Measurements from ENCODE around the gene LAIR1.

The LAIR1 gene

GRCh38 chr19:54310543-54310942 is 54.2 kb downstream of the LAIR1 start:
- Histone ChIP-seq H3K4me1 (ENCODE audit: insufficient read depth, low read length, severe bottlenecking) (no peaks in the 10 kb centered on the region), H3K9me3 (ENCODE audit: low read length) (no peaks in the 10 kb centered on the region), H3K27ac (ENCODE audit: low read depth, low read length, poor library complexity, severe bottlenecking) (no peak overlapping the region), H3K27me3 (ENCODE audit: insufficient read depth, low read length) (no peaks in the 10 kb centered on the region), H3F3A (ENCODE audit: insufficient read depth, low read length) (no peaks in the 10 kb centered on the region), H3K9ac (ENCODE audit: low read length) (no peak overlapping the region), H3K4me3 (ENCODE audit: low read depth, low read length, poor library complexity, severe bottlenecking) (no peak overlapping the region), H3K9me2 (ENCODE audit: low read depth, low read length) (no peaks in the 10 kb centered on the region), H3K4me2 (ENCODE audit: low read length) (no peak overlapping the region), H3K36me3 (ENCODE audit: insufficient read depth, low read length) (no peaks in the 10 kb centered on the region), H3K79me2 (ENCODE audit: insufficient read depth, low read length) (no peaks in the 10 kb centered on the region), H2AFZ (ENCODE audit: low read length) (no peak overlapping the region), H4K20me1 (ENCODE audit: insufficient read depth, low read length) (no peaks in the 10 kb centered on the region)
- TF ChIP-seq CTCF (IDR thresholded peaks at IDR 0.05; ENCODE audit: low read length) (no peak), EZH2 (IDR thresholded peaks at IDR 0.05; ENCODE audit: borderline replicate concordance, low read length) (no peak)

GRCh38 chr19:54309811-54310210 is 54.9 kb downstream of the LAIR1 start:
- H3K9me3 ChIP-seq (ENCODE audit: low read length), result no peaks in the 10 kb centered on the region
- H3K9ac ChIP-seq (ENCODE audit: low read length), result no peak overlapping the region
- H2AFZ ChIP-seq (ENCODE audit: low read length), result no peak overlapping the region
- H3K79me2 ChIP-seq (ENCODE audit: insufficient read depth, low read length), result no peaks in the 10 kb centered on the region
- no peaks in the 10 kb centered on the region for H3F3A ChIP-seq (ENCODE audit: insufficient read depth, low read length)
- H3K36me3 ChIP-seq (ENCODE audit: insufficient read depth, low read length), result no peaks in the 10 kb centered on the region
- H3K9me2 ChIP-seq (ENCODE audit: low read depth, low read length), result no peaks in the 10 kb centered on the region
- TF ChIP-seq EZH2 (IDR thresholded peaks at IDR 0.05; ENCODE audit: borderline replicate concordance, low read length) (no peak), CTCF (IDR thresholded peaks at IDR 0.05; ENCODE audit: low read length) (no peak)
- H3K27ac ChIP-seq (ENCODE audit: low read depth, low read length, poor library complexity, severe bottlenecking), result no peak overlapping the region
- no peaks in the 10 kb centered on the region for H3K27me3 ChIP-seq (ENCODE audit: insufficient read depth, low read length)
- H3K4me1 ChIP-seq (ENCODE audit: insufficient read depth, low read length, severe bottlenecking), result no peaks in the 10 kb centered on the region
- no peak overlapping the region for H3K4me3 ChIP-seq (ENCODE audit: low read depth, low read length, poor library complexity, severe bottlenecking)
- H4K20me1 ChIP-seq (ENCODE audit: insufficient read depth, low read length), result no peaks in the 10 kb centered on the region
- no peak overlapping the region for H3K4me2 ChIP-seq (ENCODE audit: low read length)

GRCh38 chr19:54307389-54308020 is 57.2 kb downstream of the LAIR1 start:
- Histone ChIP-seq H3K36me3 (ENCODE audit: insufficient read depth, low read length) (no peaks in the 10 kb centered on the region), H3F3A (ENCODE audit: insufficient read depth, low read length) (no peaks in the 10 kb centered on the region), H3K4me2 (ENCODE audit: low read length) (no peak overlapping the region), H3K27ac (ENCODE audit: low read depth, low read length, poor library complexity, severe bottlenecking) (no peak overlapping the region), H3K9me3 (ENCODE audit: low read length) (no peaks in the 10 kb centered on the region), H3K9ac (ENCODE audit: low read length) (no peak overlapping the region), H3K9me2 (ENCODE audit: low read depth, low read length) (no peaks in the 10 kb centered on the region), H3K4me1 (ENCODE audit: insufficient read depth, low read length, severe bottlenecking) (no peaks in the 10 kb centered on the region), H2AFZ (ENCODE audit: low read length) (no peak overlapping the region), H3K27me3 (ENCODE audit: insufficient read depth, low read length) (no peaks in the 10 kb centered on the region), H4K20me1 (ENCODE audit: insufficient read depth, low read length) (no peaks in the 10 kb centered on the region), H3K4me3 (ENCODE audit: low read depth, low read length, poor library complexity, severe bottlenecking) (no peak overlapping the region), H3K79me2 (ENCODE audit: insufficient read depth, low read length) (no peaks in the 10 kb centered on the region)
- no peak for TF ChIP-seq EZH2 (IDR thresholded peaks at IDR 0.05; ENCODE audit: borderline replicate concordance, low read length)
- no peak for TF ChIP-seq CTCF (IDR thresholded peaks at IDR 0.05; ENCODE audit: low read length)
